Suprapubic skin (tissue), 4 donors: ENCODE results near the gene ABHD11. TPM values are rescaled to one million over a fixed set of nuclear protein-coding genes. Genes with fewer than 3 reads are reported as not detected.
"Not testable (repeated sequence)": the region's sequence is repeated elsewhere in the genome, so short reads cannot be mapped to it uniquely, and the experiment has no call there.

ENCODE experiments used
- DNase-seq, 2 donors: peaks; one replicate each; pipeline ENCODE4 v3.0.0-alpha.2; 2019; ENCODE audit warnings: low spot score in 2 of 2
- H3K27ac ChIP-seq: fragments of 200-600 bp; sonication (generic); one replicate; pipeline ENCODE4 v1.5.1; 2019
- H3K27me3 ChIP-seq: fragments of 200-600 bp; sonication (generic); one replicate; pipeline ENCODE4 v1.5.1; 2019
- H3K36me3 ChIP-seq: fragments of 200-600 bp; sonication (generic); one replicate; pipeline ENCODE4 v1.5.1; 2019
- H3K4me1 ChIP-seq: fragments of 200-600 bp; sonication (generic); one replicate; pipeline ENCODE4 v1.5.1; 2019
- H3K4me3 ChIP-seq: fragments of 200-600 bp; sonication (generic); one replicate; pipeline ENCODE4 v1.5.1; 2019; ENCODE audit warnings: mild to moderate bottlenecking
- H3K9me3 ChIP-seq: fragments of 200-600 bp; sonication (generic); one replicate; pipeline ENCODE4 v1.5.1; 2019
- EP300 ChIP-seq: sonication (generic); formaldehyde crosslinking; IDR thresholded peaks from one replicate; pipeline ENCODE4 v1.6.1; 2017; ENCODE audit warnings: antibody characterized with exemption
- POLR2A ChIP-seq, 2 donors: fragments of 450-650 bp; IDR thresholded peaks; one replicate each; pipeline ENCODE4 v1.6.1; 2017; ENCODE audit warnings: antibody characterized with exemption in 2 of 2, mild to moderate bottlenecking in 2 of 2, moderate library complexity in 2 of 2
- POLR2AphosphoS5 ChIP-seq, 3 donors: sonication (generic); formaldehyde crosslinking; IDR thresholded peaks; one replicate each; pipeline ENCODE4 v1.6.1; 2017; ENCODE audit warnings: antibody characterized with exemption in 3 of 3
- WGBS: methylation state at CpG from one replicate; pipeline ENCODE4 v1.1.5; 2018; 5-methylcytosine and 5-hydroxymethylcytosine counted together
- total RNA-seq, 4 donors: library from RNA; depleted of rRNA; stranded (reverse); fragments of >200 nt; gene quantifications; one replicate each; pipeline ENCODE4 v1.1.0, GENCODE V29; 2016
- TF ChIP-seq, protein P1 (sequence below), 2 donors: fragments of 200-600 bp in 1 of 2; fragments of 450-650 bp in 1 of 2; sonication (generic) in 1 of 2; IDR thresholded peaks; one replicate each; pipeline ENCODE4 v1.5.1; 2016 to 2019; ENCODE audit warnings: antibody characterized with exemption in 2 of 2, mild to moderate bottlenecking in 1 of 2, moderate library complexity in 1 of 2

Gene ABHD11
- total RNA-seq, 4 donors from 2014 or later = 15.2 to 39.4 (median 23.7) TPM

- H3K27me3 ChIP-seq = peaks cover 5% of the 10 kb centered on the region
- no peaks in the 10 kb centered on the region for H3K9me3 ChIP-seq
- TF ChIP-seq POLR2A (IDR thresholded peaks at IDR 0.05) (no peak), EP300 (no peak), POLR2AphosphoS5 (IDR thresholded peaks at IDR 0.05) (no peak)
- TF ChIP-seq, protein P1, sequence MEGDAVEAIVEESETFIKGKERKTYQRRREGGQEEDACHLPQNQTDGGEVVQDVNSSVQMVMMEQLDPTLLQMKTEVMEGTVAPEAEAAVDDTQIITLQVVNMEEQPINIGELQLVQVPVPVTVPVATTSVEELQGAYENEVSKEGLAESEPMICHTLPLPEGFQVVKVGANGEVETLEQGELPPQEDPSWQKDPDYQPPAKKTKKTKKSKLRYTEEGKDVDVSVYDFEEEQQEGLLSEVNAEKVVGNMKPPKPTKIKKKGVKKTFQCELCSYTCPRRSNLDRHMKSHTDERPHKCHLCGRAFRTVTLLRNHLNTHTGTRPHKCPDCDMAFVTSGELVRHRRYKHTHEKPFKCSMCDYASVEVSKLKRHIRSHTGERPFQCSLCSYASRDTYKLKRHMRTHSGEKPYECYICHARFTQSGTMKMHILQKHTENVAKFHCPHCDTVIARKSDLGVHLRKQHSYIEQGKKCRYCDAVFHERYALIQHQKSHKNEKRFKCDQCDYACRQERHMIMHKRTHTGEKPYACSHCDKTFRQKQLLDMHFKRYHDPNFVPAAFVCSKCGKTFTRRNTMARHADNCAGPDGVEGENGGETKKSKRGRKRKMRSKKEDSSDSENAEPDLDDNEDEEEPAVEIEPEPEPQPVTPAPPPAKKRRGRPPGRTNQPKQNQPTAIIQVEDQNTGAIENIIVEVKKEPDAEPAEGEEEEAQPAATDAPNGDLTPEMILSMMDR (IDR thresholded peaks at IDR 0.05) = no peak
- H3K4me3 ChIP-seq = no peak overlapping the region
- 55% methylated on average over 1 of the region's 1 CpG for WGBS
- DNase-seq = no peak
- peaks cover 6% of the 10 kb centered on the region for H3K4me1 ChIP-seq
- H3K36me3 ChIP-seq = no peaks in the 10 kb centered on the region
- no peak overlapping the region for H3K27ac ChIP-seq
Measured at GRCh38 chr7:73726083-73726466, 12.5 kb downstream of the ABHD11 start.

DNA sequence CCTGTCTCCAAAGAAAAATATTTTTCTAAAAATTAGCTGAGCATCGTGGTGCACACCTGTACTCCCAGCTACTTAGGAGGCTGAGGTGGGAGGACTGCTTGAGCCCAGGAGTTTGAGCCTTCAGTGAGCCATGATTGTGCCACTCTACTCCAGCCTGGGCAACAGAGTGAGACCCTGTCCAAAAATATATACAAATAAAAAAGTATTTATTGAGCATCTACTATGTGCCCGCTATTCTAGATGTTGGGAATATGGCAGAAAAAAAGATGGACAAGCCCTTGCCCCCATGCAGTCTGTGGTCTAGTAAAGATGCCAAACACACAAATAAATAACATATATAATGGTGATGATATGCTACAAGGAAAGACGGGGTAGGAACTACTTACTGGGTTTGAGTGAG is 14.8 kb downstream of the ABHD11 start:
- Histone ChIP-seq H3K4me3 (no peak overlapping the region), H3K27ac (no peak overlapping the region)
- WGBS = 88% methylated on average over 3 of the region's 3 CpGs

GRCh38 chr7:73722785-73723184 is 15.8 kb downstream of the ABHD11 start:
- Histone ChIP-seq H3K27me3 (peaks cover 5% of the 10 kb centered on the region), H3K36me3 (no peaks in the 10 kb centered on the region), H3K4me3 (no peak overlapping the region), H3K27ac (no peak overlapping the region), H3K4me1 (peaks cover 27% of the 10 kb centered on the region), H3K9me3 (no peaks in the 10 kb centered on the region)
- TF ChIP-seq POLR2AphosphoS5 (IDR thresholded peaks at IDR 0.05) (no peak), EP300 (no peak)
- TF ChIP-seq, protein P1 (IDR thresholded peaks at IDR 0.05) = no peak
- no peak for DNase-seq
- 91% methylated on average over 5 of the region's 6 CpGs for WGBS

More for the DNA sequence above, 14.8 kb downstream of the ABHD11 start:
- H3K4me1 ChIP-seq = peaks cover 16% of the 10 kb centered on the region
- H3K27me3 ChIP-seq = peaks cover 5% of the 10 kb centered on the region
- DNase-seq = no peak
- no peaks in the 10 kb centered on the region for H3K9me3 ChIP-seq
- TF ChIP-seq POLR2A (IDR thresholded peaks at IDR 0.05) = no peak
- no peak for TF ChIP-seq POLR2AphosphoS5 (IDR thresholded peaks at IDR 0.05)
- TF ChIP-seq, protein P1 (IDR thresholded peaks at IDR 0.05) = no peak
- TF ChIP-seq EP300 = no peak
- no peaks in the 10 kb centered on the region for H3K36me3 ChIP-seq

DNA sequence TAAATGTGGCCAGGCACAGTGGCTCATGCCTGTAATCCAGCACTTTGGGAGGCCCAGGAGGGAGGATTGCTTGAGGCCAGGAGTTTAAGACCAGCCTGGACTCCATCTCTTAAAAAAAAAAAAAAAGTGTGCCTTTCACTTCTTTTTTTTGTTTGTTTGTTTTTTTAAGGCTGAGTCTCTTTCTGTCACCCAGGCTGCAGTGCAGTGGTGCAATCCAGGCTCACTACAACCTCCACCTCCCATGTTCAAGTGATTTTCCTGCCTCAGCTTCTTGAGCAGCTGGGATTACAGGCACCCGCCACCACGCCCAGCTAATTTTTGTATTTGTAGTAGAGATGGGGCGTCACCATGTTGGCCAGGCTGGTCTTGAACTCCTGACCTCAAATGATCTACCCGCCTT is 16.4 kb downstream of the ABHD11 start:
- H3K4me3 ChIP-seq, H3K27ac ChIP-seq, H3K9me3 ChIP-seq, DNase-seq, H3K36me3 ChIP-seq, H3K27me3 ChIP-seq: not testable (repeated sequence)
- peaks cover 31% of the 10 kb centered on the region for H3K4me1 ChIP-seq
- 68% methylated on average over 4 of the region's 4 CpGs for WGBS

DNA sequence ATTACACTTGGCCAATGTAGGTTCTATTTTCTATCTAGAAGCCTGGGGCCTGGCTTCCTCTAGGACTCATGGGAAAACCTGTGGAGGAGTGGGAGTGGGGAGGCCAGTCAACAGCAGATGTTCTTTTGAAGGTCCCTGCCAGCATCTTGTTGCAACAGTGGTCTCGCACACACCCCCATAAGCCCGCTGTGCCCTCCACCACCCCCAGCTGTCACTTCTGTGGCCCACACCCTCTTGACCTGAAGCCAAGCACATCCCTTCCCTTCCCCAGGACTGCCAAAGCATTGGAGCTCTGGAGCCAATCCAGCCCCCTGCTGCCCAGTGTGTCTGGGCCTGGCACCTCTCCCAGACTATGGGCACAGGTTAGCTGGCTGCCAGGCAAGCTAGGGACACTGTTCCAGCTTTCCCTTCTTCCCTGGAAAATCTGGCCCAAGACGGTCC is 17.2 kb downstream of the ABHD11 start:
- Histone ChIP-seq H3K27ac (no peak overlapping the region), H3K4me3 (no peak overlapping the region), H3K9me3 (no peaks in the 10 kb centered on the region), H3K27me3 (peaks cover 1% of the 10 kb centered on the region), H3K4me1 (peaks cover 31% of the 10 kb centered on the region), H3K36me3 (no peaks in the 10 kb centered on the region)
- WGBS = 41% methylated on average over 3 of the region's 3 CpGs
- DNase-seq = no peak
- TF ChIP-seq POLR2A (IDR thresholded peaks at IDR 0.05) (no peak), POLR2AphosphoS5 (IDR thresholded peaks at IDR 0.05) (no peak), EP300 (no peak)
- TF ChIP-seq, protein P1 (IDR thresholded peaks at IDR 0.05) = no peak

DNA sequence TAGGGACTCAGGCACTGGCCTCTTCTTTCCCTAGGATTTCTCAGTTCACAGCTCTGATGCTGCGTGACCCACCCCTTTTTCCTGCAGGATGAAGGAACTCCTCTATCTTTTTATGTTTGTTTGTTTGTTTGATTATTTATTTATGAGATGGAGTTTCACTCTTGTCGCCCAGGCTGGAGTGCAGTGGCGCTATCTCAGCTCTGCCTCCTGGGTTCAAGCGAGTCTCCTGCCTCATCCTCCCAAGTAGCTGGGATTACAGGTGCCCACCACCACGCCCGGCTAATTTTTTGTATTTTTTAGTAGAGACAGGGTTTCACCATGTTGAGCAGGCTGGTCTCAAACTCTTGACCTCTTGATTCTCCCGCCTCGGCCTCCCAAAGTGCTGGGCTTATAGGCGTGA is 18.2 kb downstream of the ABHD11 start:
- H3K4me3 ChIP-seq, H3K27ac ChIP-seq, H3K36me3 ChIP-seq, DNase-seq, H3K27me3 ChIP-seq, H3K9me3 ChIP-seq: not testable (repeated sequence)
- WGBS = 96% methylated on average over 9 of the region's 9 CpGs
- peaks cover 31% of the 10 kb centered on the region for H3K4me1 ChIP-seq
